Transverse colon (tissue), 4 donors: Measurements from ENCODE around the gene DDX11.
"Not testable (repeated sequence)": the region's sequence is repeated elsewhere in the genome, so short reads cannot be mapped to it uniquely, and the experiment has no call there.

Experiments used
- CTCF ChIP-seq, 5 experiments: fragments of 200-600 bp in 3 of 5; fragments of 450-650 bp in 2 of 5; sonication (generic) in 3 of 5; IDR thresholded peaks; 1 replicate in 2 of 5; 2 replicates in 3 of 5; pipeline ENCODE4 v1.5.1; 2016 to 2017; ENCODE audit warnings: antibody characterized with exemption in 5 of 5, inconsistent platforms in 3 of 5, mild to moderate bottlenecking in 2 of 5, moderate library complexity in 1 of 5
- EP300 ChIP-seq: sonication (generic); formaldehyde crosslinking; IDR thresholded peaks from one replicate; pipeline ENCODE4 v1.6.1; 2017; ENCODE audit warnings: antibody characterized with exemption, low read depth
- POLR2A ChIP-seq: fragments of 450-650 bp; IDR thresholded peaks from one replicate; pipeline ENCODE4 v1.6.1; 2016; ENCODE audit warnings: antibody characterized with exemption, mild to moderate bottlenecking, moderate library complexity
- POLR2AphosphoS5 ChIP-seq, 3 donors: sonication (generic); formaldehyde crosslinking; IDR thresholded peaks; one replicate each; pipeline ENCODE4 v1.6.1; 2016; ENCODE audit warnings: antibody characterized with exemption in 3 of 3

DNA sequence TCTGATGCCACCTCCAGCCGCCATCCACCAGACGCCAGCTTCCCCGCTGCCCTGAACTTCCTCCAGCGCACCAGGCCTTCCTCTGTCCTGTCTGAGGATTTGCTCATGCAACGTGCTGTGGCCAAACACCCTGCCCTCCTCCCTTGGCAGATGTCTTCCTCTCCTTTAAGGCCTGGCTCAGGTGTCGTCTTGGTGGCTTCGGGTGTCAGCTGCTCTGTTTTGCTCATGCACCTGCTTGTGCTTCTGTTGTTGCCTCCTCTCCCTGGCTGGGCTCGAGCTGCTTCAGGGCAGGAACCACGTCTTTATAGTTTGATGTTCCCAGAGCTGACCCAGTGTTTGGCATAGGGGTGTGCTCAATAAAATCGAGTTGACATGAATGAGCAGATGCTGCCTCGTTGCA lies 12.4 kb downstream of the DDX11 start:
- not testable (repeated sequence) for TF ChIP-seq POLR2AphosphoS5 (IDR thresholded peaks at IDR 0.05); EP300; CTCF (IDR thresholded peaks at IDR 0.05); POLR2A
